WTC11 (cell line): ENCODE results near the gene ZFYVE28.

ENCODE experiments used
- ATF1 ChIP-seq: sonication (generic); formaldehyde crosslinking; IDR thresholded peaks from 2 replicates; pipeline ENCODE4 v1.8.1; 2023; ENCODE audit warnings: mild to moderate bottlenecking, moderate library complexity, missing genetic modification reagents
- ATF2 ChIP-seq: sonication (generic); formaldehyde crosslinking; IDR thresholded peaks from 2 replicates; pipeline ENCODE4 v1.8.1; 2022; ENCODE audit warnings: low read depth, missing genetic modification reagents, borderline replicate concordance
- CBFB ChIP-seq: sonication (generic); formaldehyde crosslinking; IDR thresholded peaks from 2 replicates; pipeline ENCODE4 v1.8.1; 2022; ENCODE audit warnings: mild to moderate bottlenecking, low read depth, missing genetic modification reagents
- CTCF ChIP-seq: fragments of 200-600 bp; IDR thresholded peaks from 2 replicates; pipeline ENCODE4 v1.8.0; 2022; ENCODE audit warnings: antibody characterized with exemption
- ELF4 ChIP-seq: sonication (generic); formaldehyde crosslinking; IDR thresholded peaks from 2 replicates; pipeline ENCODE4 v1.8.1; 2022; ENCODE audit warnings: low read depth, mild to moderate bottlenecking, moderate library complexity, missing genetic modification reagents
- GABPB1 ChIP-seq: sonication (generic); formaldehyde crosslinking; IDR thresholded peaks from 2 replicates; pipeline ENCODE4 v1.8.1; 2023; ENCODE audit warnings: mild to moderate bottlenecking, missing genetic modification reagents
- JUN ChIP-seq: sonication (generic); formaldehyde crosslinking; IDR thresholded peaks from 2 replicates; pipeline ENCODE4 v1.8.0; 2023; ENCODE audit warnings: mild to moderate bottlenecking, missing genetic modification reagents
- NR3C1 ChIP-seq: sonication (generic); formaldehyde crosslinking; conservative IDR thresholded peaks from 2 replicates; pipeline ENCODE4 v1.8.1; 2023; ENCODE audit warnings: low read depth, mild to moderate bottlenecking, missing genetic modification reagents
- PRDM15 ChIP-seq: sonication (generic); formaldehyde crosslinking; IDR thresholded peaks from 2 replicates; pipeline ENCODE4 v1.8.0; 2022; ENCODE audit warnings: missing genetic modification reagents
- RELA ChIP-seq: sonication (generic); formaldehyde crosslinking; IDR thresholded peaks from 2 replicates; pipeline ENCODE4 v1.8.1; 2022; ENCODE audit warnings: missing genetic modification reagents, mild to moderate bottlenecking, borderline replicate concordance
- ZBTB21 ChIP-seq: sonication (generic); formaldehyde crosslinking; IDR thresholded peaks from 2 replicates; pipeline ENCODE4 v1.8.1; 2023; ENCODE audit warnings: mild to moderate bottlenecking, missing genetic modification reagents, borderline replicate concordance
- ZNF281 ChIP-seq: sonication (generic); formaldehyde crosslinking; IDR thresholded peaks from 2 replicates; pipeline ENCODE4 v1.8.0; 2023; ENCODE audit warnings: mild to moderate bottlenecking, missing genetic modification reagents

GRCh38 chr4:2426711-2427275 is 8.3 kb upstream of the ZFYVE28 start:
- TF ChIP-seq CTCF (no peak), GABPB1 (CRISPR knock-in tag) (no peak), JUN (CRISPR knock-in tag) (no peak), CBFB (CRISPR knock-in tag) (no peak), ZBTB21 (no peak), NR3C1 (CRISPR knock-in tag) (no peak), ELF4 (no peak), RELA (CRISPR knock-in tag) (no peak), ATF1 (CRISPR knock-in tag) (no peak), ZNF281 (CRISPR knock-in tag) (no peak), ATF2 (CRISPR knock-in tag) (no peak), PRDM15 (CRISPR knock-in tag) (no peak)
